ENCODE results near the gene GP1BA. TPM values are rescaled to one million over a fixed set of nuclear protein-coding genes. Genes with fewer than 3 reads are reported as not detected.

Gene GP1BA
- total RNA-seq, 1 donor from 2014 or later: 0.22 TPM

- no peak for DNase-seq
- H3K4me3 ChIP-seq: no peak overlapping the region
- H3K9me3 ChIP-seq (replicated peaks): no peaks in the 10 kb centered on the region
- H3K36me3 ChIP-seq: no peaks in the 10 kb centered on the region
- H3K27ac ChIP-seq (replicated peaks): no peak overlapping the region
- intact Hi-C loops (cut with micrococcal nuclease): no loop called here
- no peaks in the 10 kb centered on the region for H3K27me3 ChIP-seq (ENCODE audit: low read depth)
- no peak for TF ChIP-seq CTCF (IDR thresholded peaks at IDR 0.05; ENCODE audit: borderline replicate concordance)
- peaks cover under 1% of the 10 kb centered on the region for H3K4me1 ChIP-seq
Observed at GRCh38 chr17:4928881-4929280, 3.2 kb upstream of the GP1BA start.

- peaks cover 19% of the 10 kb centered on the region for H3K36me3 ChIP-seq
- H3K4me1 ChIP-seq: peaks cover 15% of the 10 kb centered on the region
- H3K9me3 ChIP-seq (replicated peaks): no peaks in the 10 kb centered on the region
- H3K27ac ChIP-seq (replicated peaks): no peak overlapping the region
- H3K27me3 ChIP-seq (ENCODE audit: low read depth): no peaks in the 10 kb centered on the region
- H3K4me3 ChIP-seq: no peak overlapping the region
- no peak for DNase-seq
- intact Hi-C loops (cut with micrococcal nuclease): no loop called here
- TF ChIP-seq CTCF (IDR thresholded peaks at IDR 0.05; ENCODE audit: borderline replicate concordance): no peak
Observed at GRCh38 chr17:4932756-4933155, 679 bp downstream of the GP1BA start.

- no peaks in the 10 kb centered on the region for H3K27me3 ChIP-seq (ENCODE audit: low read depth)
- peak overlapping the region; percentile 51 for H3K27ac ChIP-seq (replicated peaks)
- H3K4me3 ChIP-seq: no peak overlapping the region
- H3K4me1 ChIP-seq: peaks cover 24% of the 10 kb centered on the region
- no peaks in the 10 kb centered on the region for H3K9me3 ChIP-seq (replicated peaks)
- TF ChIP-seq CTCF (IDR thresholded peaks at IDR 0.05; ENCODE audit: borderline replicate concordance): no peak
- H3K36me3 ChIP-seq: peaks cover 28% of the 10 kb centered on the region
- DNase-seq: no peak
- intact Hi-C loops (cut with micrococcal nuclease): no loop called here
Observed at GRCh38 chr17:4933646-4934045, 1.6 kb downstream of the GP1BA start.

DNA sequence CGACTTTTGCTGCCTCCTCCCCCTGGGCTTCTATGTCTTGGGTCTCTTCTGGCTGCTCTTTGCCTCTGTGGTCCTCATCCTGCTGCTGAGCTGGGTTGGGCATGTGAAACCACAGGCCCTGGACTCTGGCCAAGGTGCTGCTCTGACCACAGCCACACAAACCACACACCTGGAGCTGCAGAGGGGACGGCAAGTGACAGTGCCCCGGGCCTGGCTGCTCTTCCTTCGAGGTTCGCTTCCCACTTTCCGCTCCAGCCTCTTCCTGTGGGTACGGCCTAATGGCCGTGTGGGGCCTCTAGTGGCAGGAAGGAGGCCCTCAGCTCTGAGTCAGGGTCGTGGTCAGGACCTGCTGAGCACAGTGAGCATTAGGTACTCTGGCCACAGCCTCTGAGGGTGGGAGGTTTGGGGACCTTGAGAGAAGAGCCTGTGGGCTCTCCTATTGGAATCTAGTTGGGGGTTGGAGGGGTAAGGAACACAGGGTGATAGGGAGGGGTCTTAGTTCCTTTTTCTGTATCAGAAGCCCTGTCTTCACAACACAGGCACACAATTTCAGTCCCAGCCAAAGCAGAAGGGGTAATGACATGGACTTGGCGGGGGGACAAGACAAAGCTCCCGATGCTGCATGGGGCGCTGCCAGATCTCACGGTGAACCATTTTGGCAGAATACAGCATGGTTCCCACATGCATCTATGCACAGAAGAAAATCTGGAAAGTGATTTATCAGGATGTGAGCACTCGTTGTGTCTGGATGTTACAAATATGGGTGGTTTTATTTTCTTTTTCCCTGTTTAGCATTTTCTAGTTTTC lies 2.3 kb downstream of the GP1BA start:
- Histone ChIP-seq H3K4me3 (no peak overlapping the region), H3K36me3 (peaks cover 30% of the 10 kb centered on the region), H3K9me3 (replicated peaks) (no peaks in the 10 kb centered on the region), H3K27me3 (ENCODE audit: low read depth) (no peaks in the 10 kb centered on the region), H3K27ac (replicated peaks) (peak overlapping the region; percentile 51), H3K4me1 (peaks cover 31% of the 10 kb centered on the region)
- intact Hi-C loops (cut with micrococcal nuclease): no loop called here
- TF ChIP-seq CTCF (IDR thresholded peaks at IDR 0.05; ENCODE audit: borderline replicate concordance): no peak
- DNase-seq: no peak

GRCh38 chr17:4935650-4936049 lies 3.6 kb downstream of the GP1BA start:
- intact Hi-C loops (cut with micrococcal nuclease): no loop called here
- Histone ChIP-seq H3K4me3 (no peak overlapping the region), H3K9me3 (replicated peaks) (no peaks in the 10 kb centered on the region), H3K27me3 (ENCODE audit: low read depth) (no peaks in the 10 kb centered on the region), H3K4me1 (peaks cover 40% of the 10 kb centered on the region), H3K36me3 (peaks cover 30% of the 10 kb centered on the region), H3K27ac (replicated peaks) (no peak overlapping the region)
- no peak for DNase-seq
- no peak for TF ChIP-seq CTCF (IDR thresholded peaks at IDR 0.05; ENCODE audit: borderline replicate concordance)

Measured in left ventricle myocardium inferior (tissue), 1 donor.